ENCODE data around the gene SRRM4.

SRRM4 gene

DNA sequence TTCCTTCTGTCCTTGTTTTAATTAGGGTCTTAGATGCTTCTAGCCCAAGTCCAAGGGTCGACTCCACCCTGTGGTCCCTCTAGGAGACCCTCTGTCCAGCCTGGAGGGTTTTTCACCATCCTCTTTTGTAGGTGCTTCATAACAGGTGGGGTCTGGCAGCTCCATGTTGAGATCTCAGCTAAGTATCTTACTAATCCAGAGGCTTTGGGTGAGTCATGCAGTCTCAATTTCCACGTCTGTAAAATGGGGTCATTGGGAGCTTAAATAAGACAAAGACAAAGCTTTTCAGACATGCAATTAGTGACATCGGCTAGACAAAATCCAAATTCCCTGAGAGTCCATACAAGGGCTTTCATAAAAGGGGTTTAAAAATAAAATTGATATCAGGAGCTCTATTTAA, 200.6 kb downstream of the SRRM4 start:
- H2AFZ ChIP-seq (ENCODE audit: low read depth) = no peak overlapping the region
- no peak overlapping the region for H3K4me2 ChIP-seq
- no peak overlapping the region for H3K4me3 ChIP-seq (IDR thresholded peaks at IDR 0.05; ENCODE audit: insufficient read depth, low read depth, low read length)
- no peaks in the 10 kb centered on the region for H3K27me3 ChIP-seq (ENCODE audit: insufficient read depth, low read depth)
- no peaks in the 10 kb centered on the region for H3K79me2 ChIP-seq (ENCODE audit: insufficient read depth, low read depth)
- H4K20me1 ChIP-seq (ENCODE audit: insufficient read depth) = no peaks in the 10 kb centered on the region
- no peaks in the 10 kb centered on the region for H3K4me1 ChIP-seq (ENCODE audit: low read depth, poor library complexity, severe bottlenecking)
- no peak overlapping the region for H3K27ac ChIP-seq
- no peak for TF ChIP-seq CTCF (conservative IDR thresholded peaks at IDR 0.05; ENCODE audit: low read depth, low read length)
- H3K9ac ChIP-seq = no peak overlapping the region
- no peaks in the 10 kb centered on the region for H3K36me3 ChIP-seq (ENCODE audit: insufficient read depth)

- no peaks in the 10 kb centered on the region for H3K4me1 ChIP-seq (ENCODE audit: low read depth, poor library complexity, severe bottlenecking)
- H4K20me1 ChIP-seq (ENCODE audit: insufficient read depth) = no peaks in the 10 kb centered on the region
- H3K27me3 ChIP-seq (ENCODE audit: insufficient read depth, low read depth) = no peaks in the 10 kb centered on the region
- no peak overlapping the region for H3K9ac ChIP-seq
- H3K4me3 ChIP-seq (IDR thresholded peaks at IDR 0.05; ENCODE audit: insufficient read depth, low read depth, low read length) = no peak overlapping the region
- H3K79me2 ChIP-seq (ENCODE audit: insufficient read depth, low read depth) = no peaks in the 10 kb centered on the region
- H3K36me3 ChIP-seq (ENCODE audit: insufficient read depth) = no peaks in the 10 kb centered on the region
- H3K4me2 ChIP-seq = no peak overlapping the region
- H3K27ac ChIP-seq = no peak overlapping the region
- no peak for TF ChIP-seq CTCF (conservative IDR thresholded peaks at IDR 0.05; ENCODE audit: low read depth, low read length)
- no peak overlapping the region for H2AFZ ChIP-seq (ENCODE audit: low read depth)
Observed at GRCh38 chr12:119182701-119183493, 201.6 kb downstream of the SRRM4 start.

DNA sequence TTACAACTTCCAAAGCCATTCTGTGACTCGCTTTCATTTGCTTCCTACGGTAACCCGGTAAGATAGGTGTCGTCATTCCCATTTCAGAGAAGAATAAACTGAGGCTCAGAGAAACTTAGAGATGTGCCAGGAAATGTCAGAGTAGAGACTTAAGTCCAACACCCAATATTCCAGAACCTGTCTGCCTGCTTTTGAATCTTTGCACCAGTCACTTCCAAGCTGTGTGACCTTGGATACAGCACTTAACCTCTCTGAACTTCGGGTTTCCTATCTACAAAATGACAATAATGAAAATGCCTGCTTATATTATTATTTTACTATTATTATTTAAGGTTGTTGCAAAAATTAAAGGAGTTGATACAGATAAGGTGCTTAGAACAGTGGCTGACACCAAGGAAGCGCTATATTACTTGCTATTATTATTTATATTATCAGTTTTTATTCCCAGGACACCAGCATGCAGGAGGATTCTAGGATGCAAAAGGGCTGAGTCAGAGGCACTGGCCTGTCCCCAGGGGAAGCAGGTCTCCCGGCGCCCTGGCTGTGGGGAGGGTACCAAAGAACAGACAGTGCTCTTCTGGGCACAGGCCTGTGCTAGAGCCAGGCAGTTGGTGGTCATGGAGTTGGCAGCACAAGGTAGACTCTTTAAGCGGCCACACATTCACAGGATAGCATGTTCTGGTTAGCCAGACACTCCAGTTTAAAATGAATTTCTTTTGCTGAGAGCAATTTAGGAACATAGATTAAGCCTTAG, 202.8 kb downstream of the SRRM4 start:
- H3K27me3 ChIP-seq (ENCODE audit: insufficient read depth, low read depth) = no peaks in the 10 kb centered on the region
- H3K4me1 ChIP-seq (ENCODE audit: low read depth, poor library complexity, severe bottlenecking) = no peaks in the 10 kb centered on the region
- no peak overlapping the region for H2AFZ ChIP-seq (ENCODE audit: low read depth)
- no peak overlapping the region for H3K4me3 ChIP-seq (IDR thresholded peaks at IDR 0.05; ENCODE audit: insufficient read depth, low read depth, low read length)
- H4K20me1 ChIP-seq (ENCODE audit: insufficient read depth) = no peaks in the 10 kb centered on the region
- no peak overlapping the region for H3K4me2 ChIP-seq
- H3K79me2 ChIP-seq (ENCODE audit: insufficient read depth, low read depth) = no peaks in the 10 kb centered on the region
- no peaks in the 10 kb centered on the region for H3K36me3 ChIP-seq (ENCODE audit: insufficient read depth)
- TF ChIP-seq CTCF (conservative IDR thresholded peaks at IDR 0.05; ENCODE audit: low read depth, low read length) = no peak
- no peak overlapping the region for H3K27ac ChIP-seq
- no peak overlapping the region for H3K9ac ChIP-seq

DNA sequence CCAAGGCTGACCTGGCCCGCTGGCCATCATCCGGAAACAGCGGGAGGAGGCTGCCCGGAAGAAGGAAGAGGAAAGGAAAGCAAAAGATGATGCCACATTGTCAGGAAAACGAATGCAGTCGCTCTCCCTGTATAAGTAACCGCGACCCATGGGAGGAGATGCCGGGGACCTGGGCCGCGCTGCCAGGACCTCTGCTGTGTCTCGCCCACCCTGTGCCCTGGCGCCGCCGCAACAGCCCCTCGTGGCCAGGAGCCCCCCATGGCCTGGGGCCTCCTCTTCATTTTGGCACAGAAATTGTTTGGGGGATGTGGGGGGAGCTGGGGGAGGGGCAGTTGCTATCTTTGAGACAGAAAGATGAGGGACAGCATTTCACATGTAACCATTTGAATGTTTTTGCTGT, 213.9 kb downstream of the SRRM4 start:
- H3K27ac ChIP-seq = no peak overlapping the region
- no peaks in the 10 kb centered on the region for H3K27me3 ChIP-seq (ENCODE audit: insufficient read depth, low read depth)
- no peak overlapping the region for H3K4me3 ChIP-seq (IDR thresholded peaks at IDR 0.05; ENCODE audit: insufficient read depth, low read depth, low read length)
- H4K20me1 ChIP-seq (ENCODE audit: insufficient read depth) = no peaks in the 10 kb centered on the region
- H3K79me2 ChIP-seq (ENCODE audit: insufficient read depth, low read depth) = no peaks in the 10 kb centered on the region
- no peak overlapping the region for H3K9ac ChIP-seq
- no peak overlapping the region for H2AFZ ChIP-seq (ENCODE audit: low read depth)
- TF ChIP-seq CTCF (conservative IDR thresholded peaks at IDR 0.05; ENCODE audit: low read depth, low read length) = no peak
- no peak overlapping the region for H3K4me2 ChIP-seq
- no peaks in the 10 kb centered on the region for H3K4me1 ChIP-seq (ENCODE audit: low read depth, poor library complexity, severe bottlenecking)
- no peaks in the 10 kb centered on the region for H3K36me3 ChIP-seq (ENCODE audit: insufficient read depth)

Data from KMS-11 (cell line).